ENCODE data around the gene SMDT1.

SMDT1 gene

DNA sequence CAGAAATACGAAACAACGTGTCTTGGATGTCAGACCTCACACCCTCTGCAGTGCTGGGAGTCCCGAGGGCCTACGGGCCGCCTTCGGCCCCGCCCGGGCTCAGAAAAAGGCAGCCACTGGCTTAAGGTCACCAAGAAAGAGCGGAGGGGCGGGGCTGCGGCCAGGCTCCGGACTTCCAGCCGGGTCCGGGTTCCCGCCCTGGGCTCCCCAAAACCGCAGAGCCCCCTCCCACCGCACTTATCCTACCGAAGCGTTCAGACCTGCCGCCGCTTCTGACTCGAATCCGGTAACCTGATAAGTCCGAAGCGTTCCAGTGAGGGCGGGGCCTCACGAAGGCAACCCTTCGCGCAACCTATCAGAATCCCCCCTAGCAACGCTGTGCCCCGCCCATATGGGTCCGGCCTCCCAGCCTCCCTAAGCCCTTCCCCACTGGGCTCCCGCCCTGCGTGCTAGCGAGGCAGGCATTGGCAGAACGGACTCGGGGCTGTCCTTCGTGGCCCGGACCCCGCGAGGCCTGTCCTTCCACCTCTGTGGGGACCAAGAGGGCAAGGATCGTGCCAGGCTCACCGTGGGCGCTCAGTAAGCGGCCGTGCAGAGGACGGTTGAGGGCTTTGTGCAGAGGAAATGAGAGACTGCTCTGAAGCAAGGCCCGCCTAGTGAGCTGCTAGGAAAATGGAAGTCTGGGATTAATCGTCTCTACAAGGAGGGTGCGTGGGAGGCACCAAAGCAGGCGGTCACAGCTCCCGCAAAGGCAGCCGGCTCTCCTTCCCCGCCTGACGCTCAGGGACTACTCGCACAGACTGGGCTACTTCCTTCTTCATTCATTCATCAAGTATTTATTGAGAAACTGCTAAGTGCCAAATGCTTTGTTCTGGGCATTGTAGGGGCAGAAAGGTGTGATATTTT, 8.7 kb upstream of the SMDT1 start, which contains the start of gene NAGA (continued):
- TF ChIP-seq, protein P1, sequence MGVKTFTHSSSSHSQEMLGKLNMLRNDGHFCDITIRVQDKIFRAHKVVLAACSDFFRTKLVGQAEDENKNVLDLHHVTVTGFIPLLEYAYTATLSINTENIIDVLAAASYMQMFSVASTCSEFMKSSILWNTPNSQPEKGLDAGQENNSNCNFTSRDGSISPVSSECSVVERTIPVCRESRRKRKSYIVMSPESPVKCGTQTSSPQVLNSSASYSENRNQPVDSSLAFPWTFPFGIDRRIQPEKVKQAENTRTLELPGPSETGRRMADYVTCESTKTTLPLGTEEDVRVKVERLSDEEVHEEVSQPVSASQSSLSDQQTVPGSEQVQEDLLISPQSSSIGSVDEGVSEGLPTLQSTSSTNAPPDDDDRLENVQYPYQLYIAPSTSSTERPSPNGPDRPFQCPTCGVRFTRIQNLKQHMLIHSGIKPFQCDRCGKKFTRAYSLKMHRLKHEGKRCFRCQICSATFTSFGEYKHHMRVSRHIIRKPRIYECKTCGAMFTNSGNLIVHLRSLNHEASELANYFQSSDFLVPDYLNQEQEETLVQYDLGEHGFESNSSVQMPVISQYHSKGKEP (tag by site-specific recombination; IDR thresholded peaks at IDR 0.05): no peak
- TF ChIP-seq, protein P2, sequence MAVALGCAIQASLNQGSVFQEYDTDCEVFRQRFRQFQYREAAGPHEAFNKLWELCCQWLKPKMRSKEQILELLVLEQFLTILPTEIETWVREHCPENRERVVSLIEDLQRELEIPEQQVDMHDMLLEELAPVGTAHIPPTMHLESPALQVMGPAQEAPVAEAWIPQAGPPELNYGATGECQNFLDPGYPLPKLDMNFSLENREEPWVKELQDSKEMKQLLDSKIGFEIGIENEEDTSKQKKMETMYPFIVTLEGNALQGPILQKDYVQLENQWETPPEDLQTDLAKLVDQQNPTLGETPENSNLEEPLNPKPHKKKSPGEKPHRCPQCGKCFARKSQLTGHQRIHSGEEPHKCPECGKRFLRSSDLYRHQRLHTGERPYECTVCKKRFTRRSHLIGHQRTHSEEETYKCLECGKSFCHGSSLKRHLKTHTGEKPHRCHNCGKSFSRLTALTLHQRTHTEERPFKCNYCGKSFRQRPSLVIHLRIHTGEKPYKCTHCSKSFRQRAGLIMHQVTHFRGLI (tag by site-specific recombination; IDR thresholded peaks at IDR 0.05): no peak
- TF ChIP-seq ZBTB17 (tag by site-specific recombination; IDR thresholded peaks at IDR 0.05) (peak; percentile 94), BCL11B (tag by site-specific recombination; IDR thresholded peaks at IDR 0.05; ENCODE audit: low read depth) (no peak), EGR2 (tag by site-specific recombination; IDR thresholded peaks at IDR 0.05; ENCODE audit: low read depth) (peak; percentile 81), ZNF585B (tag by site-specific recombination; IDR thresholded peaks at IDR 0.05) (peak; percentile 77), ZNF473 (tag by site-specific recombination; IDR thresholded peaks at IDR 0.05) (no peak), ZNF140 (tag by site-specific recombination; IDR thresholded peaks at IDR 0.05) (no peak), KLF16 (tag by site-specific recombination; IDR thresholded peaks at IDR 0.05) (peak; percentile 37; the same call in 1 of the 2 replicates), ZNF350 (tag by site-specific recombination; IDR thresholded peaks at IDR 0.05) (no peak), ZNF664 (tag by site-specific recombination; IDR thresholded peaks at IDR 0.05) (peak; percentile 90), ZNF335 (tag by site-specific recombination; conservative IDR thresholded peaks at IDR 0.05) (peak; percentile 98), ZNF169 (tag by site-specific recombination; IDR thresholded peaks at IDR 0.05) (no peak), ZNF416 (tag by site-specific recombination; IDR thresholded peaks at IDR 0.05) (no peak), ZNF121 (tag by site-specific recombination; IDR thresholded peaks at IDR 0.05) (no peak), ZNF548 (tag by site-specific recombination; IDR thresholded peaks at IDR 0.05) (no peak), ZNF48 (tag by site-specific recombination; IDR thresholded peaks at IDR 0.05) (no peak), ZNF157 (tag by site-specific recombination; IDR thresholded peaks at IDR 0.05) (no peak), ZNF184 (tag by site-specific recombination; IDR thresholded peaks at IDR 0.05) (no peak), ZBTB1 (tag by site-specific recombination; IDR thresholded peaks at IDR 0.05) (no peak; the same call in 1 of the 2 replicates), ZNF175 (tag by site-specific recombination; IDR thresholded peaks at IDR 0.05) (no peak), ZNF223 (tag by site-specific recombination; IDR thresholded peaks at IDR 0.05) (no peak)
- TF ChIP-seq, protein P3, sequence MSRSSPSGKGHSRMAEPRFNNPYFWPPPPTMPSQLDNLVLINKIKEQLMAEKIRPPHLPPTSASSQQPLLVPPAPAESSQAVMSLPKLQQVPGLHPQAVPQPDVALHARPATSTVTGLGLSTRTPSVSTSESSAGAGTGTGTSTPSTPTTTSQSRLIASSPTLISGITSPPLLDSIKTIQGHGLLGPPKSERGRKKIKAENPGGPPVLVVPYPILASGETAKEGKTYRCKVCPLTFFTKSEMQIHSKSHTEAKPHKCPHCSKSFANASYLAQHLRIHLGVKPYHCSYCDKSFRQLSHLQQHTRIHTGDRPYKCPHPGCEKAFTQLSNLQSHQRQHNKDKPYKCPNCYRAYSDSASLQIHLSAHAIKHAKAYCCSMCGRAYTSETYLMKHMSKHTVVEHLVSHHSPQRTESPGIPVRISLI (tag by site-specific recombination; IDR thresholded peaks at IDR 0.05): no peak
- TF ChIP-seq, protein P4, sequence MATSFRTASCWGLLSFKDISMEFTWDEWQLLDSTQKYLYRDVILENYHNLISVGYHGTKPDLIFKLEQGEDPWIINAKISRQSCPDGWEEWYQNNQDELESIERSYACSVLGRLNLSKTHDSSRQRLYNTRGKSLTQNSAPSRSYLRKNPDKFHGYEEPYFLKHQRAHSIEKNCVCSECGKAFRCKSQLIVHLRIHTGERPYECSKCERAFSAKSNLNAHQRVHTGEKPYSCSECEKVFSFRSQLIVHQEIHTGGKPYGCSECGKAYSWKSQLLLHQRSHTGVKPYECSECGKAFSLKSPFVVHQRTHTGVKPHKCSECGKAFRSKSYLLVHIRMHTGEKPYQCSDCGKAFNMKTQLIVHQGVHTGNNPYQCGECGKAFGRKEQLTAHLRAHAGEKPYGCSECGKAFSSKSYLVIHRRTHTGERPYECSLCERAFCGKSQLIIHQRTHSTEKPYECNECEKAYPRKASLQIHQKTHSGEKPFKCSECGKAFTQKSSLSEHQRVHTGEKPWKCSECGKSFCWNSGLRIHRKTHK (tag by site-specific recombination; IDR thresholded peaks at IDR 0.05): no peak
- TF ChIP-seq, protein P5, sequence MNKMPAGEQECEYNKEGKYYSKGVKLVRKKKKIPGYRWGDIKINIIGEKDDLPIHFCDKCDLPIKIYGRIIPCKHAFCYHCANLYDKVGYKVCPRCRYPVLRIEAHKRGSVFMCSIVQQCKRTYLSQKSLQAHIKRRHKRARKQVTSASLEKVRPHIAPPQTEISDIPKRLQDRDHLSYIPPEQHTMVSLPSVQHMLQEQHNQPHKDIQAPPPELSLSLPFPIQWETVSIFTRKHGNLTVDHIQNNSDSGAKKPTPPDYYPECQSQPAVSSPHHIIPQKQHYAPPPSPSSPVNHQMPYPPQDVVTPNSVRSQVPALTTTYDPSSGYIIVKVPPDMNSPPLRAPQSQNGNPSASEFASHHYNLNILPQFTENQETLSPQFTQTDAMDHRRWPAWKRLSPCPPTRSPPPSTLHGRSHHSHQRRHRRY (tag by site-specific recombination; IDR thresholded peaks at IDR 0.05): no peak
- TF ChIP-seq, protein P6, sequence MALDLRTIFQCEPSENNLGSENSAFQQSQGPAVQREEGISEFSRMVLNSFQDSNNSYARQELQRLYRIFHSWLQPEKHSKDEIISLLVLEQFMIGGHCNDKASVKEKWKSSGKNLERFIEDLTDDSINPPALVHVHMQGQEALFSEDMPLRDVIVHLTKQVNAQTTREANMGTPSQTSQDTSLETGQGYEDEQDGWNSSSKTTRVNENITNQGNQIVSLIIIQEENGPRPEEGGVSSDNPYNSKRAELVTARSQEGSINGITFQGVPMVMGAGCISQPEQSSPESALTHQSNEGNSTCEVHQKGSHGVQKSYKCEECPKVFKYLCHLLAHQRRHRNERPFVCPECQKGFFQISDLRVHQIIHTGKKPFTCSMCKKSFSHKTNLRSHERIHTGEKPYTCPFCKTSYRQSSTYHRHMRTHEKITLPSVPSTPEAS (tag by site-specific recombination; IDR thresholded peaks at IDR 0.05): no peak
- TF ChIP-seq, protein P7, sequence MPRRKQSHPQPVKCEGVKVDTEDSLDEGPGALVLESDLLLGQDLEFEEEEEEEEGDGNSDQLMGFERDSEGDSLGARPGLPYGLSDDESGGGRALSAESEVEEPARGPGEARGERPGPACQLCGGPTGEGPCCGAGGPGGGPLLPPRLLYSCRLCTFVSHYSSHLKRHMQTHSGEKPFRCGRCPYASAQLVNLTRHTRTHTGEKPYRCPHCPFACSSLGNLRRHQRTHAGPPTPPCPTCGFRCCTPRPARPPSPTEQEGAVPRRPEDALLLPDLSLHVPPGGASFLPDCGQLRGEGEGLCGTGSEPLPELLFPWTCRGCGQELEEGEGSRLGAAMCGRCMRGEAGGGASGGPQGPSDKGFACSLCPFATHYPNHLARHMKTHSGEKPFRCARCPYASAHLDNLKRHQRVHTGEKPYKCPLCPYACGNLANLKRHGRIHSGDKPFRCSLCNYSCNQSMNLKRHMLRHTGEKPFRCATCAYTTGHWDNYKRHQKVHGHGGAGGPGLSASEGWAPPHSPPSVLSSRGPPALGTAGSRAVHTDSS (tag by site-specific recombination; IDR thresholded peaks at IDR 0.05): no peak
- TF ChIP-seq, protein P8, sequence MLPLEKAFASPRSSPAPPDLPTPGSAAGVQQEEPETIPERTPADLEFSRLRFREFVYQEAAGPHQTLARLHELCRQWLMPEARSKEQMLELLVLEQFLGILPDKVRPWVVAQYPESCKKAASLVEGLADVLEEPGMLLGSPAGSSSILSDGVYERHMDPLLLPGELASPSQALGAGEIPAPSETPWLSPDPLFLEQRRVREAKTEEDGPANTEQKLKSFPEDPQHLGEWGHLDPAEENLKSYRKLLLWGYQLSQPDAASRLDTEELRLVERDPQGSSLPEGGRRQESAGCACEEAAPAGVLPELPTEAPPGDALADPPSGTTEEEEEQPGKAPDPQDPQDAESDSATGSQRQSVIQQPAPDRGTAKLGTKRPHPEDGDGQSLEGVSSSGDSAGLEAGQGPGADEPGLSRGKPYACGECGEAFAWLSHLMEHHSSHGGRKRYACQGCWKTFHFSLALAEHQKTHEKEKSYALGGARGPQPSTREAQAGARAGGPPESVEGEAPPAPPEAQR (tag by site-specific recombination; IDR thresholded peaks at IDR 0.05): no peak
